Naive thymus-derived CD8-positive, alpha-beta T cell (primary cell): Measurements from ENCODE around the gene MYO5B. TPM values are rescaled to one million over a fixed set of nuclear protein-coding genes. Genes with fewer than 3 reads are reported as not detected.

Experiments
- ATAC-seq, 2 donors: fragments of 150-1000 bp; cut with Tn5 transposase in 1 of 2; sonication (Bioruptor Pico), chemical (Tn5 transposase) in 1 of 2; 1 replicate in 1 of 2; 2 replicates in 1 of 2; pipeline ENCODE4 v1.10.0; 2021; ENCODE audit warnings: mild to moderate bottlenecking in 2 of 2, moderate library complexity in 2 of 2
- POLR2A ChIA-PET: fragments of 350-600 bp; sonication (Branson Sonifier 250); formaldehyde crosslinking; loops from one replicate; lab custom pipeline; 2021; ENCODE audit warnings: antibody characterized with exemption; lab: Charles Lee
- DNase-seq, 10 donors: peaks; one replicate each; pipeline versions ENCODE4 v3.0.0 to v3.0.0-alpha.2; 2020 to 2022
- H3K27ac Mint-ChIP-seq, 10 donors: one replicate each; pipeline ENCODE4 v1.8.0; 2020 to 2022; ENCODE audit warnings: mild to moderate bottlenecking in 10 of 10, mixed read lengths in 10 of 10, moderate library complexity in 4 of 10, inconsistent platforms in 1 of 10
- H3K27me3 Mint-ChIP-seq, 5 donors: one replicate each; pipeline ENCODE4 v1.8.0; 2021 to 2022; ENCODE audit warnings: mixed read lengths in 5 of 5
- H3K36me3 Mint-ChIP-seq, 3 donors: one replicate each; pipeline ENCODE4 v1.8.0; 2020 to 2022; ENCODE audit warnings: mixed read lengths in 3 of 3, mild to moderate bottlenecking in 2 of 3, inconsistent platforms in 1 of 3
- H3K4me1 Mint-ChIP-seq, 4 donors: one replicate each; pipeline ENCODE4 v1.8.0; 2021 to 2022; ENCODE audit warnings: mixed read lengths in 4 of 4
- H3K4me3 Mint-ChIP-seq, 10 donors: one replicate each; pipeline ENCODE4 v1.8.0; 2020 to 2022; ENCODE audit warnings: mild to moderate bottlenecking in 10 of 10, mixed read lengths in 10 of 10, moderate library complexity in 6 of 10, inconsistent platforms in 1 of 10
- H3K9me3 Mint-ChIP-seq, 9 donors: one replicate each; pipeline ENCODE4 v1.8.0; 2020 to 2022; ENCODE audit warnings: mixed read lengths in 9 of 9, mild to moderate bottlenecking in 3 of 9, inconsistent platforms in 1 of 9, moderate library complexity in 1 of 9
- polyA plus RNA-seq, 3 donors: library from polyadenylated mRNA; unstranded; fragments of 300-500 nt; fragmentation: Illumina TruSeq; gene quantifications; one replicate each; pipeline ENCODE4 v1.2.3, GENCODE V29; 2021
- total RNA-seq, 8 experiments: library from RNA in 2 of 8; stranded (reverse) in 2 of 8; gene quantifications; one replicate each; pipeline ENCODE4 v1.2.3 and lab custom pipeline; 2021 to 2026

The MYO5B gene
- total and polyA plus RNA-seq, 5 experiments from 2014 or later = 0.03 TPM; not detected in 4

DNA sequence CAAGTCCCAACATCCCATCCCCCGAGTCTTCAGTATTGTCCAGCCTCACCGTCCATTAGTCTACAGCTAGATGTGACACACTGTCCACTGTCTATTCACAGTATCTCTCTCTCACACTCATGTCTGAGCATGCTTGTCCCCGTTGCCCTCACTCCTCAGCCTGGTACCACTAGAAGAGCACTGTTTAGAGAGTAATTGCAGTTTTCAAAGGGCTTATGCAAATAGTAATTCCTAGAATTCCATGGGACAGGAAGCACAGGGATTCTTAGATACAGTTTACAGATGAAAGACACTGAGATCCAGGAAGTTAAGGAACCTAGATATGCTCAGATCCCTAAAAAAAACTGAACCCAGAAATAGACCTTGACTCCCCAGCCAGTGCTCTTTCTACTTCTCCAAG lies 125.5 kb downstream of the MYO5B start:
- H3K36me3 Mint-ChIP-seq = no peaks in the 10 kb centered on the region
- H3K4me1 Mint-ChIP-seq = no peaks in the 10 kb centered on the region
- ATAC-seq = no peak
- H3K4me3 Mint-ChIP-seq = no peak overlapping the region
- H3K27ac Mint-ChIP-seq = no peak overlapping the region
- H3K27me3 Mint-ChIP-seq = peaks cover 10 to 47% (median 20%) of the 10 kb centered on the region in 5 donors
- DNase-seq = no peak
- no peaks in the 10 kb centered on the region for H3K9me3 Mint-ChIP-seq
- POLR2A ChIA-PET = no interaction called here

- no peak overlapping the region for H3K27ac Mint-ChIP-seq
These were observed 129.4 kb downstream of the MYO5B start for GRCh38 chr18:50065527-50065926.

GRCh38 chr18:50065039-50065438 lies 129.9 kb downstream of the MYO5B start:
- peaks cover 4 to 58% (median 17%) of the 10 kb centered on the region in 5 donors for H3K27me3 Mint-ChIP-seq
- no peak for DNase-seq
- POLR2A ChIA-PET = interaction anchor here (0.5 kb wide), 1 partner anchor 51 kb away, joined by 5 read pairs; no protein-coding TSS in a partner anchor
- no peaks in the 10 kb centered on the region for H3K9me3 Mint-ChIP-seq
- no peak overlapping the region for H3K4me3 Mint-ChIP-seq
- H3K36me3 Mint-ChIP-seq = no peaks in the 10 kb centered on the region
- no peak overlapping the region for H3K27ac Mint-ChIP-seq
- no peaks in the 10 kb centered on the region for H3K4me1 Mint-ChIP-seq
- no peak for ATAC-seq

More at GRCh38 chr18:50065527-50065926, 129.4 kb downstream of the MYO5B start:
- H3K4me3 Mint-ChIP-seq = no peak overlapping the region
- POLR2A ChIA-PET = no interaction called here
- H3K9me3 Mint-ChIP-seq = no peaks in the 10 kb centered on the region
- no peaks in the 10 kb centered on the region for H3K36me3 Mint-ChIP-seq
- no peak for DNase-seq
- peaks cover 4 to 58% (median 17%) of the 10 kb centered on the region in 5 donors for H3K27me3 Mint-ChIP-seq
- ATAC-seq = no peak
- no peaks in the 10 kb centered on the region for H3K4me1 Mint-ChIP-seq

- Mint-ChIP-seq H3K4me1 (no peaks in the 10 kb centered on the region), H3K9me3 (no peaks in the 10 kb centered on the region), H3K27me3 (peaks cover 8 to 61% (median 25%) of the 10 kb centered on the region in 5 donors), H3K27ac (no peak overlapping the region), H3K36me3 (no peaks in the 10 kb centered on the region), H3K4me3 (no peak overlapping the region)
- no peak for DNase-seq
- no peak for ATAC-seq
- POLR2A ChIA-PET = no interaction called here
These were observed 132.9 kb downstream of the MYO5B start for GRCh38 chr18:50061876-50062517.

DNA sequence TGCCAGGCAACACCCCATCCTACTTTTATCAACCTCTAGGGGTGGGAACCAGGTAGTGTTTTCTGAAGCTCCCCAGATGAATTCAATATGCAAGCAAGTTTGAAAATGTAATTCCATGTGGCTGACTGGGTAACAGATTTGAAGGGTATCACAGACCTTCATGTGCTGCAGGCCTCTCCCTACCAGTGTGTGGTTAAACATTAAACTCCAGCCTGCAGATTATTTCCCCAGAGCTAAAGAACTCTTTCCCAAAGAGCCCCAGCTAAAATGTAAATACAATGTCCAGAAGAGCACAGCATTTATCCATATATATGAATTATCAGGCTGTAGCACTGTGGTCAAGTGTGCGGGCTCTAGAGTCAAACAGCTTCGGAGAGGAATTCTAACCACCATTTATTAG lies 134.1 kb downstream of the MYO5B start:
- ATAC-seq = no peak
- Mint-ChIP-seq H3K27me3 (peaks cover 8 to 51% (median 17%) of the 10 kb centered on the region in 5 donors), H3K36me3 (no peaks in the 10 kb centered on the region), H3K9me3 (no peaks in the 10 kb centered on the region), H3K4me1 (no peaks in the 10 kb centered on the region), H3K4me3 (no peak overlapping the region), H3K27ac (no peak overlapping the region)
- no peak for DNase-seq
- POLR2A ChIA-PET = no interaction called here

- no peak overlapping the region for H3K27ac Mint-ChIP-seq
- H3K4me3 Mint-ChIP-seq = no peak overlapping the region
- DNase-seq (no peak), ATAC-seq (no peak)
- no peaks in the 10 kb centered on the region for H3K36me3 Mint-ChIP-seq
- POLR2A ChIA-PET = no interaction called here
- peaks cover 7 to 46% (median 13%) of the 10 kb centered on the region in 5 donors for H3K27me3 Mint-ChIP-seq
- no peaks in the 10 kb centered on the region for H3K4me1 Mint-ChIP-seq
- no peaks in the 10 kb centered on the region for H3K9me3 Mint-ChIP-seq
These were observed 136.2 kb downstream of the MYO5B start for GRCh38 chr18:50058731-50059130.

GRCh38 chr18:50057009-50057408 lies 137.9 kb downstream of the MYO5B start:
- POLR2A ChIA-PET = no interaction called here
- Mint-ChIP-seq H3K36me3 (no peaks in the 10 kb centered on the region), H3K27ac (no peak overlapping the region), H3K4me1 (no peaks in the 10 kb centered on the region), H3K4me3 (no peak overlapping the region), H3K27me3 (peaks cover 7 to 28% (median 10%) of the 10 kb centered on the region in 5 donors), H3K9me3 (peaks cover 0 to under 1% (median 0%) of the 10 kb centered on the region in 9 donors)
- ATAC-seq (no peak), DNase-seq (no peak)

GRCh38 chr18:50056185-50056584 lies 138.8 kb downstream of the MYO5B start:
- H3K36me3 Mint-ChIP-seq = peaks cover 0 to 4% (median 0%) of the 10 kb centered on the region in 3 donors
- no peaks in the 10 kb centered on the region for H3K4me1 Mint-ChIP-seq
- H3K27ac Mint-ChIP-seq = no peak overlapping the region
- POLR2A ChIA-PET = no interaction called here
- H3K4me3 Mint-ChIP-seq = no peak overlapping the region
- H3K9me3 Mint-ChIP-seq = peaks cover 0 to 9% (median 3%) of the 10 kb centered on the region in 9 donors
- DNase-seq (no peak), ATAC-seq (no peak)
- peaks cover 8 to 25% (median 10%) of the 10 kb centered on the region in 5 donors for H3K27me3 Mint-ChIP-seq

DNA sequence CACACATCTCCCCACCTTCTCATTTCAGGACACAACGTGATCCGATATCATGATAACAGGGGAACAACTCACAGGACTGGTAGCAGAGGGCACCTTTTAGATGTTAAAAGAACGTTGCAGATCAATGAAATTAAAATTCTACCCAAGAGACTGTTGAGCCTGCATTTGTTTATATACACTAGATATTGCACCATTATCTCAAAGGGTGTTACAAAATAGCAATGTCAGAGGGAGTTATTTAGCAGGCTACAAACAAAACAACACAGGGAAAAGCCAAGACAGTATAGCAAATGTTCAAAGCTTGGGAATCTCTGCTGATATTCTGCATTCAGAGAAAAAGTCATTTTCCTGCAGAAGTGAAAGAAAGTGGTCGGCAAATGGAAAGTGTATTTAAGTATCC lies 139.5 kb downstream of the MYO5B start:
- Mint-ChIP-seq H3K4me3 (no peak overlapping the region), H3K4me1 (no peaks in the 10 kb centered on the region), H3K27ac (no peak overlapping the region), H3K36me3 (peaks cover 0 to 4% (median 0%) of the 10 kb centered on the region in 3 donors), H3K27me3 (peaks cover 8 to 25% (median 10%) of the 10 kb centered on the region in 5 donors), H3K9me3 (peaks cover 0 to 9% (median 3%) of the 10 kb centered on the region in 9 donors)
- POLR2A ChIA-PET = no interaction called here
- DNase-seq (no peak), ATAC-seq (no peak)

- H3K4me3 Mint-ChIP-seq = no peak overlapping the region
- H3K27me3 Mint-ChIP-seq = peaks cover 3 to 14% (median 10%) of the 10 kb centered on the region in 5 donors
- no peaks in the 10 kb centered on the region for H3K4me1 Mint-ChIP-seq
- POLR2A ChIA-PET = no interaction called here
- H3K27ac Mint-ChIP-seq = no peak overlapping the region
- H3K36me3 Mint-ChIP-seq = peaks cover 0 to 4% (median 0%) of the 10 kb centered on the region in 3 donors
- DNase-seq (no peak), ATAC-seq (no peak)
- peaks cover 0 to 9% (median 3%) of the 10 kb centered on the region in 9 donors for H3K9me3 Mint-ChIP-seq
These were observed 141.8 kb downstream of the MYO5B start for GRCh38 chr18:50053111-50053510.

- no peak overlapping the region for H3K27ac Mint-ChIP-seq
- H3K4me3 Mint-ChIP-seq = no peak overlapping the region
- H3K9me3 Mint-ChIP-seq = peaks cover 0 to 9% (median 3%) of the 10 kb centered on the region in 9 donors
- H3K27me3 Mint-ChIP-seq = peaks cover 3 to 11% (median 4%) of the 10 kb centered on the region in 5 donors
- no peak for ATAC-seq
- no peaks in the 10 kb centered on the region for H3K4me1 Mint-ChIP-seq
- H3K36me3 Mint-ChIP-seq = peaks cover 0 to 4% (median 0%) of the 10 kb centered on the region in 3 donors
- DNase-seq = no peak
- POLR2A ChIA-PET = no interaction called here
These were observed 143.7 kb downstream of the MYO5B start for GRCh38 chr18:50051288-50051687.

DNA sequence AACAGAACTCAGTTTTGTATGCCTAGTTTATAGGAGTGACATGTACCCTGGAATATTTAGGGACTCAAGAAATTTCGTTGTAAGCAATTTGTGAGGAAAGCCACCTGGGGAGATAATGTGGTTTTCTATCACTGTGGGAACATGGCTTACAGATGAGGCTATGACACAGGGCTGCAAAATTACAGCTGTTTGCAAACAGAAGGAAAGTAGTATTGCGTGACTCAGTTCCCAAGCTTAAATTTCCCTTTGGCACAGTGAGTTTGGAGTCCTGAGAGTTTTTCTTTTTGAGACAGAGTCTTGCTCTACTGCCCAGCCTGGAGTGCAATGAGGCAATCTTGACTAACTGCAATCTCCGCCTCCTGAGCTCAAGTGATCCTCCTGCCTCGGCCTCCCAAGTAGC lies 149.8 kb downstream of the MYO5B start:
- POLR2A ChIA-PET = no interaction called here
- Mint-ChIP-seq H3K9me3 (no peaks in the 10 kb centered on the region), H3K4me3 (no peak overlapping the region), H3K4me1 (no peaks in the 10 kb centered on the region), H3K27me3 (peaks cover 4 to 36% (median 8%) of the 10 kb centered on the region in 5 donors), H3K36me3 (no peaks in the 10 kb centered on the region), H3K27ac (no peak overlapping the region)
- ATAC-seq (no peak), DNase-seq (no peak)

GRCh38 chr18:50044402-50044801 lies 150.5 kb downstream of the MYO5B start:
- DNase-seq (no peak), ATAC-seq (no peak)
- POLR2A ChIA-PET = no interaction called here

More at GRCh38 chr18:50044402-50044801, 150.5 kb downstream of the MYO5B start:
- Mint-ChIP-seq H3K27ac (peak overlapping the region in 1 of 10 donors; percentile 35), H3K36me3 (no peaks in the 10 kb centered on the region), H3K27me3 (peaks cover 4 to 40% (median 9%) of the 10 kb centered on the region in 5 donors), H3K9me3 (no peaks in the 10 kb centered on the region), H3K4me1 (no peaks in the 10 kb centered on the region), H3K4me3 (no peak overlapping the region)
